Activated CD4-positive, alpha-beta T cell treated with anti-CD3 and anti-CD28 coated beads, Interleukin-2, amount 10 ng/mL, durations not matched to agents 24 days and 14 days (primary cell): Measurements from ENCODE around the gene IQCN. TPM values are rescaled to one million over a fixed set of nuclear protein-coding genes. Genes with fewer than 3 reads are reported as not detected.

Source experiments
- DNase-seq: peaks from one replicate; pipeline ENCODE4 v3.0.0; 2022
- H3K27ac Mint-ChIP-seq: one replicate; pipeline ENCODE4 v1.8.0; 2022; ENCODE audit warnings: mild to moderate bottlenecking, mixed read lengths
- H3K27me3 Mint-ChIP-seq: one replicate; pipeline ENCODE4 v1.8.0; 2022; ENCODE audit warnings: mixed read lengths
- H3K36me3 Mint-ChIP-seq: one replicate; pipeline ENCODE4 v1.8.0; 2022; ENCODE audit warnings: low read depth, mild to moderate bottlenecking, mixed read lengths
- H3K4me1 Mint-ChIP-seq: one replicate; pipeline ENCODE4 v1.8.0; 2021; ENCODE audit warnings: mixed read lengths
- H3K4me3 Mint-ChIP-seq: one replicate; pipeline ENCODE4 v1.8.0; 2022; ENCODE audit warnings: mild to moderate bottlenecking, moderate library complexity, mixed read lengths
- H3K9me3 Mint-ChIP-seq: one replicate; pipeline ENCODE4 v1.8.0; 2021; ENCODE audit warnings: mixed read lengths
- intact Hi-C: fragments of 100-400 bp; cut with micrococcal nuclease; formaldehyde crosslinking; loops from one replicate; pipeline ENCODE4 v1.15.1; 2023
- total RNA-seq: library from RNA; stranded (reverse); gene quantifications from 2 replicates; pipeline ENCODE4 v1.2.3, GENCODE V29; 2022

Gene IQCN
- total RNA-seq, 1 donor from 2014 or later = 2.3 TPM

GRCh38 chr19:18273561-18274218 lies 562 bp downstream of the IQCN start:
- Mint-ChIP-seq H3K27me3 (no peaks in the 10 kb centered on the region), H3K27ac (no peak overlapping the region), H3K4me1 (peaks cover 22% of the 10 kb centered on the region), H3K36me3 (peaks cover 36% of the 10 kb centered on the region), H3K4me3 (no peak overlapping the region), H3K9me3 (no peaks in the 10 kb centered on the region)
- intact Hi-C loops = no loop called here
- DNase-seq = no peak

- Mint-ChIP-seq H3K27ac (no peak overlapping the region), H3K4me3 (no peak overlapping the region), H3K27me3 (no peaks in the 10 kb centered on the region), H3K4me1 (peaks cover 14% of the 10 kb centered on the region), H3K9me3 (no peaks in the 10 kb centered on the region), H3K36me3 (peaks cover 28% of the 10 kb centered on the region)
- DNase-seq = no peak
- intact Hi-C loops = no loop called here
These were observed 2.8 kb downstream of the IQCN start for GRCh38 chr19:18271433-18271841.

- Mint-ChIP-seq H3K27me3 (no peaks in the 10 kb centered on the region), H3K36me3 (peaks cover 27% of the 10 kb centered on the region), H3K4me3 (no peak overlapping the region)
These were observed 3.9 kb downstream of the IQCN start for GRCh38 chr19:18270326-18270725.

GRCh38 chr19:18269070-18269723 lies 5.1 kb downstream of the IQCN start:
- DNase-seq = no peak
- H3K4me1 Mint-ChIP-seq = peaks cover 4% of the 10 kb centered on the region
- H3K4me3 Mint-ChIP-seq = no peak overlapping the region
- no peak overlapping the region for H3K27ac Mint-ChIP-seq
- H3K9me3 Mint-ChIP-seq = no peaks in the 10 kb centered on the region
- no peaks in the 10 kb centered on the region for H3K27me3 Mint-ChIP-seq
- H3K36me3 Mint-ChIP-seq = peaks cover 22% of the 10 kb centered on the region
- intact Hi-C loops = no loop called here

More at GRCh38 chr19:18270326-18270725, 3.9 kb downstream of the IQCN start:
- Mint-ChIP-seq H3K27ac (no peak overlapping the region), H3K9me3 (no peaks in the 10 kb centered on the region), H3K4me1 (peaks cover 14% of the 10 kb centered on the region)
- intact Hi-C loops = no loop called here
- DNase-seq = no peak

- intact Hi-C loops = no loop called here
- no peaks in the 10 kb centered on the region for H3K9me3 Mint-ChIP-seq
- H3K4me1 Mint-ChIP-seq = peaks cover 4% of the 10 kb centered on the region
- no peaks in the 10 kb centered on the region for H3K27me3 Mint-ChIP-seq
- no peak overlapping the region for H3K27ac Mint-ChIP-seq
- peaks cover 21% of the 10 kb centered on the region for H3K36me3 Mint-ChIP-seq
- peak; percentile 53 for DNase-seq
- H3K4me3 Mint-ChIP-seq = no peak overlapping the region
These were observed 7.2 kb downstream of the IQCN start for GRCh38 chr19:18266771-18267686.

GRCh38 chr19:18265582-18265981 lies 8.7 kb downstream of the IQCN start:
- peaks cover 21% of the 10 kb centered on the region for H3K36me3 Mint-ChIP-seq
- H3K9me3 Mint-ChIP-seq = no peaks in the 10 kb centered on the region
- H3K27ac Mint-ChIP-seq = no peak overlapping the region
- intact Hi-C loops = no loop called here
- DNase-seq = no peak
- H3K4me3 Mint-ChIP-seq = no peak overlapping the region
- H3K27me3 Mint-ChIP-seq = no peaks in the 10 kb centered on the region
- peaks cover 2% of the 10 kb centered on the region for H3K4me1 Mint-ChIP-seq

GRCh38 chr19:18264971-18265540 lies 9.2 kb downstream of the IQCN start:
- DNase-seq = peak; percentile 54
- H3K27me3 Mint-ChIP-seq = no peaks in the 10 kb centered on the region
- H3K27ac Mint-ChIP-seq = no peak overlapping the region
- intact Hi-C loops = no loop called here
- H3K9me3 Mint-ChIP-seq = no peaks in the 10 kb centered on the region
- no peak overlapping the region for H3K4me3 Mint-ChIP-seq
- peaks cover 21% of the 10 kb centered on the region for H3K36me3 Mint-ChIP-seq
- peaks cover 2% of the 10 kb centered on the region for H3K4me1 Mint-ChIP-seq

- Mint-ChIP-seq H3K36me3 (peaks cover 21% of the 10 kb centered on the region), H3K9me3 (no peaks in the 10 kb centered on the region), H3K4me3 (no peak overlapping the region), H3K27ac (no peak overlapping the region), H3K27me3 (no peaks in the 10 kb centered on the region), H3K4me1 (peaks cover 2% of the 10 kb centered on the region)
- DNase-seq = peak; percentile 54
- intact Hi-C loops = no loop called here
These were observed 10.0 kb downstream of the IQCN start for GRCh38 chr19:18264137-18264854.

- Mint-ChIP-seq H3K36me3 (peaks cover 16% of the 10 kb centered on the region), H3K27me3 (no peaks in the 10 kb centered on the region), H3K4me1 (peaks cover 2% of the 10 kb centered on the region), H3K4me3 (no peak overlapping the region), H3K9me3 (no peaks in the 10 kb centered on the region), H3K27ac (no peak overlapping the region)
- intact Hi-C loops = no loop called here
- DNase-seq = peak; percentile 54
These were observed 10.7 kb downstream of the IQCN start for GRCh38 chr19:18263324-18264136.

GRCh38 chr19:18262917-18263316 lies 11.3 kb downstream of the IQCN start:
- intact Hi-C loops = no loop called here
- peaks cover 2% of the 10 kb centered on the region for H3K4me1 Mint-ChIP-seq
- H3K36me3 Mint-ChIP-seq = peaks cover 12% of the 10 kb centered on the region
- H3K9me3 Mint-ChIP-seq = no peaks in the 10 kb centered on the region
- no peak overlapping the region for H3K27ac Mint-ChIP-seq
- no peak overlapping the region for H3K4me3 Mint-ChIP-seq
- H3K27me3 Mint-ChIP-seq = no peaks in the 10 kb centered on the region
- peak; percentile 58 for DNase-seq

GRCh38 chr19:18262144-18262543 lies 12.1 kb downstream of the IQCN start:
- intact Hi-C loops = no loop called here
- DNase-seq = no peak
- Mint-ChIP-seq H3K36me3 (peaks cover 8% of the 10 kb centered on the region), H3K9me3 (no peaks in the 10 kb centered on the region), H3K4me1 (peaks cover 2% of the 10 kb centered on the region), H3K27me3 (no peaks in the 10 kb centered on the region), H3K27ac (no peak overlapping the region), H3K4me3 (no peak overlapping the region)

GRCh38 chr19:18261474-18261873 lies 12.8 kb downstream of the IQCN start:
- Mint-ChIP-seq H3K27me3 (no peaks in the 10 kb centered on the region), H3K4me1 (peaks cover 2% of the 10 kb centered on the region), H3K4me3 (no peak overlapping the region), H3K9me3 (no peaks in the 10 kb centered on the region), H3K36me3 (peaks cover 7% of the 10 kb centered on the region), H3K27ac (no peak overlapping the region)
- no peak for DNase-seq
- intact Hi-C loops = no loop called here

- H3K36me3 Mint-ChIP-seq = no peaks in the 10 kb centered on the region
- intact Hi-C loops = no loop called here
- H3K9me3 Mint-ChIP-seq = no peaks in the 10 kb centered on the region
- H3K27ac Mint-ChIP-seq = no peak overlapping the region
- no peak for DNase-seq
- H3K4me3 Mint-ChIP-seq = no peak overlapping the region
- no peaks in the 10 kb centered on the region for H3K4me1 Mint-ChIP-seq
- peaks cover 3% of the 10 kb centered on the region for H3K27me3 Mint-ChIP-seq
These were observed 14.4 kb downstream of the IQCN start for GRCh38 chr19:18259893-18260292.
